ENCODE results near the gene ELOVL4.

DNA sequence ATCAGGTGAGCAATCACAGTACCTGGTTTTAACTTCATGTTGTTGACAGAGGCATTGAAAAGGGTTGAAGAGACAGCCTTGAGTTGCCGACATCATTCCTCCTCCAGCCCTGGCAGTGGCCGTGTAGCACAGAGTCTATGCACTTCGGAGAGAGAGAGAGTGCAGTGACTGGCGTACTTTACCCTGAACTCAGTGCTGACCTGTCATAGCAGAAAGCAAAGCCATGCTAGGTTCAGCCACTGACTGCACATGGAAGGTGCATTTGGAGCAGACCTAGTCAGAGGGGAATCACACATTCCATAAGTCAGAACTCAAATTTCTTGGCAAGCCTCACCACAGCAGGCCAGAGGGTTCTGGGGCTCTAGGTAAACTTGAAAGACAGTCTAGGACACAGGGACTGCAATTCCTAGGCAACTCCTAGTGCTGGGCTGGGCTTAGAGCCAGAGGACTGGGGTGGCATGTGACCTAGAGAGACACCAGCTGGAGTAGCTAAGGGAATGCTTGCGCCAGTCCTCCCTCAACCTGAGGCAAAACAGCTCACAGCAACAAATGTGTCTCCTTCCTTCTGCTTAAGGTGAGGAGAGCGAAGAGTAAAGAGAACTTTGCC is 69.1 kb downstream of the ELOVL4 start:
- no peak for TF ChIP-seq EZH2 (IDR thresholded peaks at IDR 0.05)
- TF ChIP-seq POLR2AphosphoS5 (IDR thresholded peaks at IDR 0.05; ENCODE audit: borderline replicate concordance, low read depth, low read length) = no peak
